ENCODE measurements around the gene PXDN.

- TF ChIP-seq CTCF (IDR thresholded peaks at IDR 0.05) (no peak), POLR2A (IDR thresholded peaks at IDR 0.05) (no peak)
Observed at GRCh38 chr2:1683297-1683696, 61.0 kb downstream of the PXDN start.

All from heart left ventricle (tissue), 13 donors.